ENCODE data around the gene SPACA5. TPM values are rescaled to one million over a fixed set of nuclear protein-coding genes. Genes with fewer than 3 reads are reported as not detected.
"Not testable (repeated sequence)": the region's sequence is repeated elsewhere in the genome, so short reads cannot be mapped to it uniquely, and the experiment has no call there.

Gene SPACA5
- total and polyA plus RNA-seq, 8 donors = 0.34 to 0.49 (median 0.41) TPM; not detected in 3

DNA sequence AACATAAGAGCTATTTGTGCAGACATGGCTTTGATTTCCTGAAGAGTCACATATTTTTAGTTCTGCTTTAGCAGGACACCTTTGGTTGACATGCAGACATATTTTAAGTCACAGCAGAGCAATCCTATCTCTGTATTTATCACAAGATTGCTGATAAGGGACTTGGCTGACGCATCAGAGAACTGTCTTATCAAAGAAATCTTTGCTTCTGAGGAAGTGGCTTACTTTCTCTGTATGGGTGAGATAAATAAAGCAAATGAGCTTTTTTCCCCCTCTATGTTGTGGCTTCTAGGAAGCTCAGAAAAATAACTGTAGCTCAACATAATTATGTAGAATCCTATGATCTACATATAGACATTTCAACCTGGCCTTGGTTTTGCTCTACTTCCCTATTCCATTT, 13.1 kb downstream of the SPACA5 start:
- not testable (repeated sequence) for H3K27me3 ChIP-seq, H3K36me3 ChIP-seq, H3K4me3 ChIP-seq, H3K4me1 ChIP-seq, DNase-seq, H3K9me3 ChIP-seq, ATAC-seq, H3K27ac ChIP-seq
- intact Hi-C loops (cut with DNase I) = loop anchor here in 1 of 2 donors (10.0 kb wide), 1 partner anchor 185 kb away; the partner anchor contains the start of gene ZNF81

DNA sequence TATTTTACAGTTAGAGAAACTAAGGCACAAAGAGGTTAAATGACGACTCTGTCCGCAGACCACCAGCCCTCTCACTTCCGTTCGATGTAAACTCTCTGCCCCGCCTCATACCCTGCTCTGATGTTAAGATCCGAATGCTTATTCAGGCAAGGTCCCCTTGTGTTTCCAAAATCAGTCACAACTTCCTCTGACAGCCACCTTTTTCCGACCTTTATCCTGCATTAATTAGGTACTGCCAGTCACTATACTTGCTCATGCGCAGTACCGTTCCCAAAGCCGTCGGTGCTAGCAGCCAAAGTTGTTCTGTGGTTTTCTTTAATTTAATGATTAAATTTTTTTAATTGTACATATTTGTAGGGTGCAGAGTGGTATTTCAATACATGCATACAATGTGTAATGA, 13.7 kb downstream of the SPACA5 start:
- Histone ChIP-seq H3K4me3 (peak overlapping the region in 1 of 2 donors; percentile 44), H3K27ac (peak overlapping the region; percentile 83 to 87)
- H3K9me3 ChIP-seq, DNase-seq, H3K36me3 ChIP-seq, H3K27me3 ChIP-seq, H3K4me1 ChIP-seq: not testable (repeated sequence)
- peak; percentile 6 for ATAC-seq
- intact Hi-C loops (cut with DNase I) = loop anchor here in 1 of 2 donors (10.0 kb wide), 1 partner anchor 186 kb away; the partner anchor contains the start of gene ZNF81

DNA sequence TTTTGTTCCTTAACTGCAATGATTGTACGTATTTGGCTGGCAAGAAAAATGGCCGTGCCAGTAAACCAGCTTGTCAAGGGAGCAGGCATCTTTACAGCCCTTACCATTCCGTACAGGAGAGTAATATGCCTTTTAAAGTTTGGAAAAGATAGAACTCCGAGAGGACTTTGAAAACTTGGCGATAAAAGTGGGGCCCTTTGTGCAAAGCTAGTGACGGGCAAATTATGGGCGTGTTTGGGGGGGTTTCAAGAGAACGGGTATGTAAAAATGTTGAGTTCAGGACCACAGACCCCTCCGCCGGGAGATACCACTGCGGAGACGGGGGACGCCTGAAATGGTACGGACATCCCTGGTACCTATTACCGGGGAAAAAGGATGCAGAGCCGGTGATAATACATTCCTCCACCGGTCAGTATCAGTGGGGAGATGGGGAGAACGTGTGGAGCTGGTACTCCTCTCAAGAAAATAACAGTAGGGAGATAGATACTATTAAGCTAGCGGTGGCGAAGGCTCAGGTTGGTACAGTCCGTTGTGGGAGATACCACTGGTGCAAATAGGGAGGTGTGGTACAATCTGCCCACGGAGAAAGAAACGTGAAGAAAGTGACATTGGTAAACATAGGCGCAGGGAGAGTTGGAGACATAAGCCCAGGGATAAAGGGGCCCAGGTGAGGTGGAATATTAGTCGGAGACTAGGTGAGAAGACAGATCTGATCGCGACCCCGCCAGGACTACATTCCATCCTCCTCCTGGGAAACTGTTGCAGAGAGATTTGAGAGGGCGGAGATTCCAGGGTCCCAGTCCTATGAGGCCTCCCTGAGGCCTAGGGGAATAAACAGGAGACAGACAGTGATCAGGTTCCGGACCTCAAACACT, 14.5 kb downstream of the SPACA5 start:
- H3K36me3 ChIP-seq = no peaks in the 10 kb centered on the region
- H3K27me3 ChIP-seq = no peaks in the 10 kb centered on the region
- peak; percentile 89 for ATAC-seq
- peak overlapping the region; percentile 25 to 44 for H3K4me3 ChIP-seq
- no peaks in the 10 kb centered on the region for H3K9me3 ChIP-seq
- H3K4me1 ChIP-seq = no peaks in the 10 kb centered on the region
- peak; percentile 74 to 92 (median 80) for DNase-seq
- TF ChIP-seq, protein P1, sequence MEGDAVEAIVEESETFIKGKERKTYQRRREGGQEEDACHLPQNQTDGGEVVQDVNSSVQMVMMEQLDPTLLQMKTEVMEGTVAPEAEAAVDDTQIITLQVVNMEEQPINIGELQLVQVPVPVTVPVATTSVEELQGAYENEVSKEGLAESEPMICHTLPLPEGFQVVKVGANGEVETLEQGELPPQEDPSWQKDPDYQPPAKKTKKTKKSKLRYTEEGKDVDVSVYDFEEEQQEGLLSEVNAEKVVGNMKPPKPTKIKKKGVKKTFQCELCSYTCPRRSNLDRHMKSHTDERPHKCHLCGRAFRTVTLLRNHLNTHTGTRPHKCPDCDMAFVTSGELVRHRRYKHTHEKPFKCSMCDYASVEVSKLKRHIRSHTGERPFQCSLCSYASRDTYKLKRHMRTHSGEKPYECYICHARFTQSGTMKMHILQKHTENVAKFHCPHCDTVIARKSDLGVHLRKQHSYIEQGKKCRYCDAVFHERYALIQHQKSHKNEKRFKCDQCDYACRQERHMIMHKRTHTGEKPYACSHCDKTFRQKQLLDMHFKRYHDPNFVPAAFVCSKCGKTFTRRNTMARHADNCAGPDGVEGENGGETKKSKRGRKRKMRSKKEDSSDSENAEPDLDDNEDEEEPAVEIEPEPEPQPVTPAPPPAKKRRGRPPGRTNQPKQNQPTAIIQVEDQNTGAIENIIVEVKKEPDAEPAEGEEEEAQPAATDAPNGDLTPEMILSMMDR (IDR thresholded peaks at IDR 0.05) = no peak
- H3K27ac ChIP-seq = peak overlapping the region; percentile 83 to 87
- intact Hi-C loops (cut with DNase I) = loop anchor here in 1 of 2 donors (10.0 kb wide), 1 partner anchor 186 kb away; the partner anchor contains the start of gene ZNF81

DNA sequence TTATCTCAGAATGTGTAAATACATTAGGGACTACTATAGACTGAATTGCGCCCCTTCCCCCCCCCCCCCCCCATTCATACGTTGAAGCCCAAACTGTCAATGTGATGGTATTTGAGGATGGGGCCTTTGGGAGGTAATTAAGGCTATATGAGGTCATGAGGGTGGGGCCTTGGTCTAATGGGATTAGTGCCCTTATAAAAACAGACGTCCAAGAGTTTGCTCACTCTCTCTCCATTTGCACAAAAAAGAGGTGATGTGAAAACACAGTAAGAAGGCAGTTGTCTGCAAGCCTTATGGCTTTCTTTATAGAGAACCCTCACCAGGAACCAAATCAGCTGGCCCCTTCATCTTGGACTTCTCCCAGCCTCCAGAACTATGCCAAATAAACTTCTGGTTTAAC, 15.3 kb downstream of the SPACA5 start:
- no peak for DNase-seq
- Histone ChIP-seq H3K4me1 (no peaks in the 10 kb centered on the region), H3K36me3 (no peaks in the 10 kb centered on the region), H3K27me3 (no peaks in the 10 kb centered on the region), H3K9me3 (no peaks in the 10 kb centered on the region), H3K27ac (no peak overlapping the region), H3K4me3 (peak overlapping the region in 1 of 2 donors; percentile 44)
- no peak for ATAC-seq
- TF ChIP-seq, protein P1 (IDR thresholded peaks at IDR 0.05) = no peak
- intact Hi-C loops (cut with DNase I) = loop anchor here in 1 of 2 donors (10.0 kb wide), 1 partner anchor 187 kb away; the partner anchor contains the start of gene ZNF81

DNA sequence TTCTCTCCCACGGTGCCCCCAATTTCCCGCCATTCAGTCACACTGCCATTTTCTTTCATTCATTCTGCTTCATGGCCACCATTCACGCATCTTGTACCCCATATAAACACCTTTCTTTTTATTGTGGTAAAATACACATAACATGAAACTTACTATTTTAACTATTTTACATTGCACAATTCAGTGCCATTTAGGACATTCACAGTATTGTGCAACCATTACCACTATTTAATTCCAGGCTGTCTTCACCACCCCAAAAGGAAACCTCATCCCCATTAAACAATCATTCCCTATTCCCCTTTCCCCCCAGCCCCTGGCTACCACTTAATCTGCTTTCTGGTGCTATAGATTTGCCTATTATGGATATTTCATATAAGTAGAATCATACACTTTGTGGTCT, 15.9 kb downstream of the SPACA5 start:
- ATAC-seq (no peak), DNase-seq (no peak)
- no peaks in the 10 kb centered on the region for H3K36me3 ChIP-seq
- no peaks in the 10 kb centered on the region for H3K27me3 ChIP-seq
- H3K9me3 ChIP-seq = no peaks in the 10 kb centered on the region
- H3K4me3 ChIP-seq = no peak overlapping the region
- TF ChIP-seq, protein P1 (IDR thresholded peaks at IDR 0.05) = no peak
- H3K4me1 ChIP-seq = no peaks in the 10 kb centered on the region
- H3K27ac ChIP-seq = no peak overlapping the region
- intact Hi-C loops (cut with DNase I) = loop anchor here in 1 of 2 donors (10.0 kb wide), 1 partner anchor 188 kb away; the partner anchor contains the start of gene ZNF81

DNA sequence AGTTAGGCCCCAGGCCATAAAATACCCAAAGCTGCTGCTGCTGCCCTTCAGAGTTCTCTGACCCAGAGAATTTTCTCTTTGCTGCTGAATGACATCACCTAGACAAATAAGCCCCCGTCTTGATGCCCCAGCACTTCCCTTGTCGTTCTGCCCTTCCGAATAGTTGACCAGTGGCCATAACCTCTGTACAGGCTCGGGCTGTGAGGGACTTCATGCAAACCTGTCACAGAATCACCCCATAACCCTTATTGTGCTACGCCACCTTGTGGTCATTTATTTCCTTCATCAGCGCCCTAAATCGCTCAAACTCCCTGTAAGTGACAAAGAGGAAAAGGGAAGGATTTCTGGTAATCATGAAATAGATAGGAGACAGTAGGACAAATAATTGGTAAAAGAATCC, 18.8 kb downstream of the SPACA5 start:
- TF ChIP-seq, protein P1 (IDR thresholded peaks at IDR 0.05) = peak; percentile 54 to 69
- Histone ChIP-seq H3K4me1 (no peaks in the 10 kb centered on the region), H3K9me3 (no peaks in the 10 kb centered on the region), H3K4me3 (no peak overlapping the region), H3K27ac (no peak overlapping the region), H3K36me3 (no peaks in the 10 kb centered on the region), H3K27me3 (no peaks in the 10 kb centered on the region)
- ATAC-seq (peak; percentile 72), DNase-seq (peak in 1 of 4 donors; percentile 62)
- intact Hi-C loops (cut with DNase I) = loop anchor here in 1 of 2 donors (10.0 kb wide), 1 partner anchor 191 kb away; the partner anchor contains the start of gene ZNF81

DNA sequence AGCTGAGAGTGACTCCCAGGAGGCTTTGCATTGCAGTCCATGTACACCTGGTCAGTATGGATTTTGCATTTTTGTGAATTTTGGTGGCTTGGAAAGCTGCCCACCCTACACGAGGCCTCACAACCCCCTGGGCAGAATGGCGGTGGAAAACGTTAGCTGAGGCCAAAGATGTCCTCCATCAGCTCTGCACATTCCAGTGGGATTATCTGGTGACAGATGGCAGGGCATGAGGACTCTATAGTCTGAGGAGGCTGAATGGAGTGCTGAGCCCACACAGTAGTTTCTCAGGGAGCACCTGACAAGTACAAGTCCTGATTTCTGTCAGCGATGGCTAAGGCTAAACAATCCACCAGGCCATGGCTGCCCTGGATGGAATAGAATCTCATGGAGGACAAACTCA, 20.8 kb downstream of the SPACA5 start:
- H3K27ac ChIP-seq, DNase-seq, H3K9me3 ChIP-seq, H3K36me3 ChIP-seq, H3K27me3 ChIP-seq, H3K4me1 ChIP-seq, H3K4me3 ChIP-seq, ATAC-seq: not testable (repeated sequence)
- intact Hi-C loops (cut with DNase I) = loop anchor here in 1 of 2 donors (10.0 kb wide), 1 partner anchor 193 kb away; the partner anchor contains the start of gene ZNF81

All from left lung (tissue), 10 donors.